NOMO-1 (cell line): ENCODE data around the gene ANGEL2.
"Not testable (repeated sequence)": the region's sequence is repeated elsewhere in the genome, so short reads cannot be mapped to it uniquely, and the experiment has no call there.

Experiments
- DNase-seq, 2 experiments: peaks; one replicate each; lab custom pipeline; 2025; ENCODE audit not compliant: unreplicated experiment in 2 of 2; lab: John Stamatoyannopoulos, UW

The ANGEL2 gene

GRCh38 chr1:212977781-212978645 lies 37.7 kb downstream of the ANGEL2 start:
- no peak for DNase-seq

GRCh38 chr1:212976586-212976985 lies 39.1 kb downstream of the ANGEL2 start:
- no peak for DNase-seq

- DNase-seq: no peak
These were observed 40.4 kb downstream of the ANGEL2 start for GRCh38 chr1:212975111-212975918.

GRCh38 chr1:212974711-212975110 lies 41.0 kb downstream of the ANGEL2 start:
- no peak for DNase-seq

GRCh38 chr1:212973899-212974298 lies 41.8 kb downstream of the ANGEL2 start:
- DNase-seq: no peak

- DNase-seq: no peak
These were observed 42.2 kb downstream of the ANGEL2 start for GRCh38 chr1:212973426-212973825.

- DNase-seq: no peak
These were observed 44.4 kb downstream of the ANGEL2 start for GRCh38 chr1:212971312-212971711.

GRCh38 chr1:212970085-212970484 lies 45.6 kb downstream of the ANGEL2 start:
- no peak for DNase-seq

- no peak for DNase-seq
These were observed 47.3 kb downstream of the ANGEL2 start for GRCh38 chr1:212968368-212968863.

- DNase-seq: peak in 1 of 2 experiments; percentile 23
These were observed 47.9 kb downstream of the ANGEL2 start for GRCh38 chr1:212967801-212968200.

GRCh38 chr1:212966616-212967015 lies 49.1 kb downstream of the ANGEL2 start:
- no peak for DNase-seq

GRCh38 chr1:212964993-212965392 lies 50.7 kb downstream of the ANGEL2 start:
- DNase-seq: not testable (repeated sequence)

GRCh38 chr1:212964102-212964501 lies 51.6 kb downstream of the ANGEL2 start:
- DNase-seq: no peak

- DNase-seq: no peak
These were observed 53.2 kb downstream of the ANGEL2 start for GRCh38 chr1:212962509-212962908.

GRCh38 chr1:212960932-212961331 lies 54.7 kb downstream of the ANGEL2 start:
- no peak for DNase-seq

GRCh38 chr1:212959266-212960220 lies 56.1 kb downstream of the ANGEL2 start:
- no peak for DNase-seq

GRCh38 chr1:212958175-212958574 lies 57.5 kb downstream of the ANGEL2 start:
- DNase-seq: no peak

GRCh38 chr1:212957546-212957945 lies 58.1 kb downstream of the ANGEL2 start:
- no peak for DNase-seq

GRCh38 chr1:212955961-212956620 lies 59.6 kb downstream of the ANGEL2 start:
- no peak for DNase-seq

GRCh38 chr1:212955098-212955497 lies 60.6 kb downstream of the ANGEL2 start:
- DNase-seq: no peak
